ENCODE data around the gene PTH2.

Gene PTH2

GRCh38 chr19:49418511-49418910, 4.7 kb downstream of the PTH2 start:
- no peak for TF ChIP-seq CTCF (IDR thresholded peaks at IDR 0.05; ENCODE audit: insufficient read depth, missing control alignments)
- FAIRE-seq, result no peak

DNA sequence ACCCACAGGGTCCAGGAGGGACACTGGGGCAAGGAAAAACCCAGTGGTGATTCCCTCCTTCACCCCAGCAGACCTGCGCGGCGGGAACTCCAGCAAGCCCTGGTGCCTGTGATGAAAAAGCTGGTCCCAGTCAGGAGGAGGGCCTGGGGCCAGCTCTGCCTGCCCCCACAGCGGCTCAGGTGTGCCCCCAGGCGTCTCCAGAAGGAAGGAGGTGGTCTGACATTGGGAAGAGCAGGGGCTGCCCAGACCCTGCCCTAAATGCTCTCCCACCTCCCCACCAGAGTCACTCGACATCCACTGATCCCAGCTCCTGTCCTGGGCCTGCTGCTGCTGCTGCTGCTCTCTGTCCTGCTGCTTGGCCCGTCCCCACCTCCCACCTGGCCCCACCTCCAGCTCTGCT, 6.2 kb downstream of the PTH2 start:
- DNase-seq (ENCODE audit: insufficient read length, low spot score) (no peak), FAIRE-seq (no peak)
- no peak for TF ChIP-seq CTCF (IDR thresholded peaks at IDR 0.05; ENCODE audit: insufficient read depth, missing control alignments)

More at GRCh38 chr19:49418511-49418910, 4.7 kb downstream of the PTH2 start:
- DNase-seq (ENCODE audit: insufficient read length, low spot score), result no peak

DNA sequence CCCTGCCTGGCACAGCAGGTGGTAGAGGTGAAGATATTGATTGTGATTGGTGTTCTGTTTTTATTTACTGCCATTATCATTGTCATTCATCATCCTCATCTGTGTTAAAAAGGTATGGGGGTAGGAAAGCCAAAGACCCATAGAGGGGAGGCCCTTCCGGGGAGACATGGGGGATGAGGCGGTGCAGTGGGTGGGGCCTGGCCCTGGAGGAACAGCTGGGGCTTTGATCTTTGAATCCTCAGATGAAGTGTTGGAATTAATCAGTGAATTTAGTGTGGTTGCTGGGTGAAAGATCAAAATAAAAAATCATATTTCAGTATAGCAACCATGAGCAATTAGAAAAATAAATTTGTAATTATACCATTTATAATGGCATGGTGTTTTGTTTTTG, 7.4 kb downstream of the PTH2 start:
- no peak for TF ChIP-seq CTCF (IDR thresholded peaks at IDR 0.05; ENCODE audit: insufficient read depth, missing control alignments)
- no peak for DNase-seq (ENCODE audit: insufficient read length, low spot score)
- no peak for FAIRE-seq

- no peak for DNase-seq (ENCODE audit: insufficient read length, low spot score)
- no peak for TF ChIP-seq CTCF (IDR thresholded peaks at IDR 0.05; ENCODE audit: insufficient read depth, missing control alignments)
- no peak for FAIRE-seq
Measured at GRCh38 chr19:49415102-49415809, 8.0 kb downstream of the PTH2 start.

DNA sequence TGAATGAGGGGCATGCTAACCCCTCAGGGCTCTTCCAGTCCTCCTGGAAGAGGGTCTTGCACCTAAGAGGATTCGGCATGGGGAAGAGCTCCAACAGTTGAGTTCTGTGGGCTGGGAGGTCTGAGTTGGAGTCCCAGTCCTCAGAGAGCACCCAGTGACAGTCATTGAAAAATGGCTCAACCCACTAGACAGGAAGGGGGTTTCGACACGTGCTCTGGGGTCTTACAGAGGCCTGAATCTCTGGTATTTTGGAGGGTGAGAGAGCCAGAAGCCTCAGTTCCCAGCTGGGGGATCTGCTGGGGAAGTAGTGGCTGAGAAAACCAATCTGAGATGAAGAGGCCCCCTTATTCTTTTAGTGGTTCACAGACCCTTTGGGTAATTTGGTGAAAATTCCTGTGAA, 9.0 kb downstream of the PTH2 start:
- no peak for TF ChIP-seq CTCF (IDR thresholded peaks at IDR 0.05; ENCODE audit: insufficient read depth, missing control alignments)
- no peak for DNase-seq (ENCODE audit: insufficient read length, low spot score)
- no peak for FAIRE-seq

DNA sequence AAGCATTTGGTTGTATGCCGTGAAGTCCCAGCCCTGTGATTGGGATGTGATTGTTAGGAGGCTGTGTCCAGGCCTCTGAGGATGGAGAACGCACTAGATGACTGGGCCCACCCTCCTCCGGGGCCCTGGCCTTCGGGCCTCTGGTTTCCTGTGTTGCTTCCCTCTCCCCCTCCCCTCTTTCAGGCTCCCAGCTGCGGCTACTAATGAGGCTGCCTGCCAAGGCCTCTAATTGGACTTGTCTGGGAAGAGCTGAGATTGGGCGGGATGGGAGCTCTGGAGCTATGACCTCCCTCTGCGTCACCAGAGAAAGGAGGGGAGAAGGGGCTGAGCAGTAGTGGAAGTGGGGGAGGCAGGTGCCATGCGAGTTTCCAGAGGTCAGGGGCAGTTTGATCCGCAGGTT, 9.9 kb downstream of the PTH2 start:
- no peak for TF ChIP-seq CTCF (IDR thresholded peaks at IDR 0.05; ENCODE audit: insufficient read depth, missing control alignments)
- no peak for DNase-seq (ENCODE audit: insufficient read length, low spot score)
- no peak for FAIRE-seq

- FAIRE-seq (no peak), DNase-seq (ENCODE audit: insufficient read length, low spot score) (no peak)
- no peak for TF ChIP-seq CTCF (IDR thresholded peaks at IDR 0.05; ENCODE audit: insufficient read depth, missing control alignments)
Measured at GRCh38 chr19:49411681-49412326, 11.4 kb downstream of the PTH2 start.

Data from D721Med (cell line).